Parathyroid adenoma (tissue), 2 donors: ENCODE data around the gene CDIP1.
A peak's percentile ranks its signal among the peaks of the same experiment; 100 is the strongest.

ENCODE experiments used
- H2AFZ ChIP-seq: fragments of 300-600 bp; sonication (generic); one replicate; pipeline ENCODE4 v1.7.0; 2017; ENCODE audit warnings: antibody characterized with exemption, mild to moderate bottlenecking
- H3K27ac ChIP-seq: fragments of 300-600 bp; sonication (generic); one replicate; pipeline ENCODE4 v1.7.0; 2017
- H3K27me3 ChIP-seq: fragments of 300-600 bp; sonication (generic); one replicate; pipeline ENCODE4 v1.7.0; 2017; ENCODE audit warnings: low read length; ENCODE audit not compliant: control insufficient read depth, insufficient read depth
- H3K36me3 ChIP-seq: fragments of 300-600 bp; sonication (generic); one replicate; pipeline ENCODE4 v1.7.0; 2017; ENCODE audit warnings: low read length; ENCODE audit not compliant: control insufficient read depth, insufficient read depth
- H3K4me1 ChIP-seq: fragments of 300-600 bp; sonication (generic); one replicate; pipeline ENCODE4 v1.7.0; 2017; ENCODE audit warnings: control low read depth
- H3K4me2 ChIP-seq: fragments of 300-600 bp; sonication (generic); one replicate; pipeline ENCODE4 v1.7.0; 2017; ENCODE audit warnings: low read length
- H3K4me3 ChIP-seq: fragments of 300-600 bp; sonication (generic); one replicate; pipeline ENCODE4 v1.7.0; 2017; ENCODE audit warnings: low read depth, low read length
- H3K79me2 ChIP-seq: fragments of 300-600 bp; sonication (generic); one replicate; pipeline ENCODE4 v1.7.0; 2017; ENCODE audit warnings: control low read depth
- H3K9ac ChIP-seq: fragments of 300-600 bp; sonication (generic); one replicate; pipeline ENCODE4 v1.7.0; 2017; ENCODE audit warnings: mild to moderate bottlenecking
- H3K9me3 ChIP-seq: fragments of 300-600 bp; sonication (generic); one replicate; pipeline ENCODE4 v1.7.0; 2017; ENCODE audit warnings: low read length; ENCODE audit not compliant: control insufficient read depth
- TF ChIP-seq, protein P1 (sequence below): fragments of 300-600 bp; sonication (generic); IDR thresholded peaks from one replicate; pipeline ENCODE4 v1.7.0; 2017; ENCODE audit warnings: antibody characterized with exemption, mild to moderate bottlenecking
- donor health status: primary hyperparathyroidism.

CDIP1 gene

DNA sequence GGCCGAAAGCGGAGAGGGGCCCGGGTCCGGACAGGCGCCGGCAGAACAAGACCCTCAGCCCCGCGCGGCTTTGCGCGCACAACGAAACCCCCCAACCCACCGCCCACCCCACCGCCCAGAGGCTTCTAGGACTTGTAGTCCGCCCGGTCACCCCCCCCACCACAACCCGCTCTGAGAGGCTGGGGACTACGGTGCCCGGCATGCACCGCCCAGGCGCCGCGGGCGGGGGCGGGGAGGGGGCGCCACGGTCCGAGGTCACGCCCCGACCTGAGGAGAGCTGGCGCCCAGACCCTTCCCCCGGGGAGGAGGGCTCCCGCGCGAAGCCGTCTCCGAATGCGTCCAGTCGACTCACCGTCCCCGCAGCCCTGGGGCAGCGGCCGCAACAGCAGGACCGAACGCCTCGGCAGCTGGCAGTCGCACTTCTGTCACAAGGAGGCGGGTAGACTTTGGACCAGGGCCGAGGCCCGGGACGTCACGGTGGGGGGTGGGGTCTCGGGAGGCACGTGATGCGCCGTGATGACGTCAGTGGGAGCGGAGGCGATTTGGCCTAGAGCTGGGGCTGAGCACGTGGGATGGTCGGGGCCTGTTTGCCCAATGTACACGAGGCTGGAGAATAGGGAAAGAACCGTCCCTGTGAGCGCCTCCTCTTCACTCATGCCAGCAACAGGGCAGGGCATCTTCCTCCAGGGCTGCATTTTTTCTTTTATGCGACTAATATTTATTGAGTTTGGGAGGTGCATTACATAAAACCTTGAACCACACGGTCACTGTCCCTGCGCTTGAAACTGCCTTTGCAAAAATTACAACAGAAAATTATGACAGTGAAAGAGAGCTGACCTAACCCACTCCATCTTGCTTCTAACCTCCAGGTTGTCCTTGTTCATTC, at the start of gene CDIP1:
TSS of gene CDIP1 (minus strand) at position 424 of the 886 bp plus-strand sequence. CDS start 24,643 bp downstream, outside the sequence.
- TF ChIP-seq, protein P1, sequence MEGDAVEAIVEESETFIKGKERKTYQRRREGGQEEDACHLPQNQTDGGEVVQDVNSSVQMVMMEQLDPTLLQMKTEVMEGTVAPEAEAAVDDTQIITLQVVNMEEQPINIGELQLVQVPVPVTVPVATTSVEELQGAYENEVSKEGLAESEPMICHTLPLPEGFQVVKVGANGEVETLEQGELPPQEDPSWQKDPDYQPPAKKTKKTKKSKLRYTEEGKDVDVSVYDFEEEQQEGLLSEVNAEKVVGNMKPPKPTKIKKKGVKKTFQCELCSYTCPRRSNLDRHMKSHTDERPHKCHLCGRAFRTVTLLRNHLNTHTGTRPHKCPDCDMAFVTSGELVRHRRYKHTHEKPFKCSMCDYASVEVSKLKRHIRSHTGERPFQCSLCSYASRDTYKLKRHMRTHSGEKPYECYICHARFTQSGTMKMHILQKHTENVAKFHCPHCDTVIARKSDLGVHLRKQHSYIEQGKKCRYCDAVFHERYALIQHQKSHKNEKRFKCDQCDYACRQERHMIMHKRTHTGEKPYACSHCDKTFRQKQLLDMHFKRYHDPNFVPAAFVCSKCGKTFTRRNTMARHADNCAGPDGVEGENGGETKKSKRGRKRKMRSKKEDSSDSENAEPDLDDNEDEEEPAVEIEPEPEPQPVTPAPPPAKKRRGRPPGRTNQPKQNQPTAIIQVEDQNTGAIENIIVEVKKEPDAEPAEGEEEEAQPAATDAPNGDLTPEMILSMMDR = no peak
- peak within 1 kb of the TSS; percentile 47 for H3K9ac ChIP-seq
- H3K79me2 ChIP-seq = no peaks in the 10 kb centered on the region
- peak within 1 kb of the TSS; percentile 73 for H3K27ac ChIP-seq
- H3K27me3 ChIP-seq = no peaks in the 10 kb centered on the region
- H3K36me3 ChIP-seq = no peaks in the 10 kb centered on the region
- peak within 1 kb of the TSS; percentile 96 for H2AFZ ChIP-seq
- peaks cover 1% of the 10 kb centered on the region for H3K4me1 ChIP-seq
- peak within 1 kb of the TSS; percentile 78 for H3K4me3 ChIP-seq
- H3K4me2 ChIP-seq = peak within 1 kb of the TSS; percentile 70
- no peaks in the 10 kb centered on the region for H3K9me3 ChIP-seq

DNA sequence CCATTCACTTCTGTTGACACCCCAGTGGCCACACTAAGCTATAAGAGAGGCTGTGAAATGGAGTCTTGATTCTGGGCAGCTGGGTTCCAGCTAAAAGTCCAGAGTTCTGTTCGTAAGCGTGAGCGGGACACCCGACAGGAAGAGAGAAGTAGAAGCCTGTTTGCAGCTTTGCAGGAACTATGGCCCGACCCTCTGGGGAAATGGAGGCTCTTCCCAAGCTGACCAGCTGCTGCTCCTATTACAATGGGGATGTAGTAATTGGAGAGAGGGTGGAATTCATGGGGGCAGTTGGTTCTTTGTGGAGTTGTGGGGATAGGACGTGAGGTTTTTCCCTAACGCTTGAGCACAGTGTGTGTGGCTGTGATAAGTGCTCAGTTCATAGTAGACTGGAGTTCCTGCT, 47.7 kb upstream of the CDIP1 start:
- no peak overlapping the region for H2AFZ ChIP-seq
- no peak overlapping the region for H3K4me2 ChIP-seq
- H3K9ac ChIP-seq = no peak overlapping the region
- H3K79me2 ChIP-seq = no peaks in the 10 kb centered on the region
- H3K36me3 ChIP-seq = no peaks in the 10 kb centered on the region
- H3K4me1 ChIP-seq = no peaks in the 10 kb centered on the region
- no peak overlapping the region for H3K4me3 ChIP-seq
- H3K27ac ChIP-seq = no peak overlapping the region
- TF ChIP-seq, protein P1 = no peak
- H3K27me3 ChIP-seq = no peaks in the 10 kb centered on the region
- peaks cover 3% of the 10 kb centered on the region for H3K9me3 ChIP-seq

DNA sequence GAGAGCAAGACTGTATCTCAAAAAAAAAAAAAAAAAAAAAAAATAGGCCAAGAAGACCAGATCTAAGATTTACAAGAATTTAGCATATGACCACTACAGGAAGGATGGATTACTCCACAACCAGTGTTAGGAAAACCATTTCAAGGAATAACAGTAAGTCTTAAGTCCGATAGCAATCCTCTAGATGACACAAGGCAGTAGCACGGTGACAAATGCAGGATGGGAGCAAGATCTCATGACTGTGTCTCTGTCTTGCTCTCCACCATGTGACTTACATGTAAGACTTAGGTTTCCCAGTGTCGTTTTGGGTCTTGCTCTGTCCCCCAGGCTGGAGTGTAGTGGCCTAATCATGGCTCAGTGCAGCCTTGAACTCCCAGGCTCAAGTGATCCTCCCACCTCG, 45.3 kb upstream of the CDIP1 start:
- H3K4me3 ChIP-seq = no peak overlapping the region
- peaks cover 3% of the 10 kb centered on the region for H3K9me3 ChIP-seq
- H3K4me2 ChIP-seq = no peak overlapping the region
- H3K36me3 ChIP-seq = no peaks in the 10 kb centered on the region
- TF ChIP-seq, protein P1 = no peak
- no peaks in the 10 kb centered on the region for H3K27me3 ChIP-seq
- no peak overlapping the region for H3K27ac ChIP-seq
- no peak overlapping the region for H2AFZ ChIP-seq
- no peak overlapping the region for H3K9ac ChIP-seq
- H3K4me1 ChIP-seq = no peaks in the 10 kb centered on the region
- H3K79me2 ChIP-seq = no peaks in the 10 kb centered on the region

DNA sequence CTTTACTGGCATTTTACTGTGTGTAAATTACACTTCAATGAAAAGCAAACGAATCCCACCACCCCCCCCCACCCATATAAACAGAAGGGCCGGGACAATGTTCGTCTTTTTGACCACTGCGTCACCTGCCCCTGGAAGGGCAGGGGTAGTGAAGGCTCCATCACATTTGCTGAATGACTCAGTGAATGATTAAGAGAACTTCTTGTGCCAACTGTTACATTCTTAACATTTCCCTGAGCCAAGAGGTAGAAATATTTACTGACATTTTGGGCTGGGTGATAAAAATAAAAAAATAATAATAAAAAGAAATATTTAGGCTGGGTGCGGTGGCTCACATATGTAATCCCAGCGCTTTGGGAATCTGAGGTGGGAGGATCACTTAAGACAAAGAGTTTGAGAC, 41.7 kb upstream of the CDIP1 start:
- Histone ChIP-seq H3K4me1 (no peaks in the 10 kb centered on the region), H2AFZ (no peak overlapping the region), H3K9ac (no peak overlapping the region), H3K79me2 (no peaks in the 10 kb centered on the region), H3K27me3 (no peaks in the 10 kb centered on the region), H3K27ac (no peak overlapping the region), H3K36me3 (no peaks in the 10 kb centered on the region), H3K4me3 (no peak overlapping the region), H3K4me2 (no peak overlapping the region), H3K9me3 (no peaks in the 10 kb centered on the region)
- TF ChIP-seq, protein P1 = no peak
